Stomach (tissue), 9 donors: ENCODE measurements around the gene CHRNE. TPM values are rescaled to one million over a fixed set of nuclear protein-coding genes. Genes with fewer than 3 reads are reported as not detected.
A peak's percentile ranks its signal among the peaks of the same experiment; 100 is the strongest.
"Not testable (repeated sequence)": the region's sequence is repeated elsewhere in the genome, so short reads cannot be mapped to it uniquely, and the experiment has no call there.

Source experiments
- DNase-seq, 2 donors: peaks; one replicate each; pipeline versions ENCODE4 v3.0.0 to v3.0.0-alpha.2; 2013 to 2019
- H3K27ac ChIP-seq, 5 donors: fragments of 200-600 bp in 4 of 5; sonication (generic) in 4 of 5; one replicate each; pipeline ENCODE4 v1.5.1; 2013 to 2019; ENCODE audit warnings: mild to moderate bottlenecking in 1 of 5, moderate library complexity in 1 of 5
- H3K27me3 ChIP-seq, 3 donors: fragments of 200-600 bp; sonication (generic); one replicate each; pipeline ENCODE4 v1.5.1; 2017 to 2019; ENCODE audit warnings: mixed run types in 1 of 3
- H3K36me3 ChIP-seq, 4 donors: fragments of 200-600 bp; sonication (generic); 1 replicate in 3 of 4; 2 replicates in 1 of 4; pipeline ENCODE4 v1.5.1; 2016 to 2019
- H3K4me1 ChIP-seq, 4 donors: fragments of 200-600 bp; sonication (generic); one replicate each; pipeline ENCODE4 v1.5.1; 2016 to 2019
- H3K4me3 ChIP-seq, 4 donors: fragments of 200-600 bp; sonication (generic) in 3 of 4; one replicate each; pipeline ENCODE4 v1.5.1; 2016 to 2019; ENCODE audit warnings: mild to moderate bottlenecking in 1 of 4
- H3K9me3 ChIP-seq, 4 donors: fragments of 200-600 bp; sonication (generic); one replicate each; pipeline ENCODE4 v1.5.1; 2016 to 2019
- EP300 ChIP-seq: sonication (generic); formaldehyde crosslinking; IDR thresholded peaks from one replicate; pipeline ENCODE4 v1.6.1; 2017; ENCODE audit warnings: antibody characterized with exemption
- POLR2A ChIP-seq, 4 donors: fragments of 450-650 bp; IDR thresholded peaks; one replicate each; pipeline ENCODE4 v1.6.1; 2016; ENCODE audit warnings: antibody characterized with exemption in 4 of 4, control low read depth in 2 of 4, mild to moderate bottlenecking in 1 of 4, moderate library complexity in 1 of 4
- POLR2AphosphoS5 ChIP-seq, 3 donors: sonication (generic); formaldehyde crosslinking; IDR thresholded peaks; one replicate each; pipeline ENCODE4 v1.6.1; 2016; ENCODE audit warnings: antibody characterized with exemption in 3 of 3
- WGBS, 5 donors: extraction: QIAGEN DNeasy Blood & Tissue Kit in 3 of 5; methylation state at CpG; one replicate each; pipeline versions ENCODE4 v1.1.5 to v1.1.7; 2013 to 2018; 5-methylcytosine and 5-hydroxymethylcytosine counted together
- intact Hi-C: fragments of 100-400 bp; cut with DNase I; formaldehyde crosslinking; loops from one replicate; pipeline ENCODE4 v1.15.1; 2023; ENCODE audit warnings: low total_unique reads
- polyA plus RNA-seq, 3 donors: library from polyadenylated mRNA; stranded (reverse); fragments of 200-250 nt; gene quantifications; one replicate each; pipeline ENCODE4 v1.2.3, GENCODE V29; 2013
- total RNA-seq, 5 donors: library from RNA; depleted of rRNA; stranded (reverse); fragments of >200 nt; gene quantifications; one replicate each; pipeline versions ENCODE4 v1.1.0 to v1.2.3, GENCODE V29; 2014 to 2016
- TF ChIP-seq, protein P1 (sequence below), 7 experiments: fragments of 450-650 bp in 4 of 7; fragments of 200-600 bp in 3 of 7; sonication (generic) in 3 of 7; IDR thresholded peaks; one replicate each; pipeline ENCODE4 v1.5.1; 2016 to 2019; ENCODE audit warnings: antibody characterized with exemption in 7 of 7, control low read depth in 2 of 7, mild to moderate bottlenecking in 1 of 7
- donor health status: healthy with polysubstance abuse.
- donor health status: Bipolar disorder and iron deficiency.
- donor health status: healthy.

The CHRNE gene
- total and polyA plus RNA-seq, 8 donors, result 0.43 to 2.0 (median 0.93) TPM; not detected in 3

DNA sequence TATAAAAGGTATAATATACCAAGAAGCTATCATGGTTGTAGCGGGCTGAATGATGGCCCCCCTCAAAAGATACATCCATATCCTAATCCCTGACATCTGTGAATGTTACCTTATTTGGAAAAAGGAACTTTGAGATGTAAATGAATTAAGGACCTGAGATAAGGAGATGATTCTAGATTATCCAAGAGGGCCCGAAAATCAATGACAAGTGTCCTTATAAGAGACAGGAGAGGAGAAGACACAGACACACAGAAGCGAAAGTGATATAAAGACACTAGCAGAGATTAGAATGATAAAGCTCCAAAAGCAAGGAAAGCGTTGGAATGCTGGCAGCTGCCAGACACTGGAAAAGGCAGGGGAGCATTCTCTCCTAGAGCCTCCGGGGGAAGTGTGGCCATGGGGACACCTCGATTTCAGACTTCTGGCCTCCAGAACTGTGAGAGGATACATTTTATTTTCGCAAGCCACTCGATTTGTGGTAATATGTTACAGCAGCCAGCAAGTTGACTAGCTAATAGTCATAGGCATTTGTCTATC, 16.7 kb upstream of the CHRNE start:
- H3K4me1 ChIP-seq, result no peaks in the 10 kb centered on the region
- H3K36me3 ChIP-seq, result no peaks in the 10 kb centered on the region
- no peaks in the 10 kb centered on the region for H3K9me3 ChIP-seq
- intact Hi-C loops, result loop anchor here (10.0 kb wide), 1 partner anchor 145 kb away; no protein-coding TSS in a partner anchor
- DNase-seq, result no peak
- H3K27me3 ChIP-seq, result no peaks in the 10 kb centered on the region
- H3K27ac ChIP-seq, result no peak overlapping the region
- no peak for TF ChIP-seq POLR2AphosphoS5 (IDR thresholded peaks at IDR 0.05)
- TF ChIP-seq EP300, result no peak
- TF ChIP-seq, protein P1, sequence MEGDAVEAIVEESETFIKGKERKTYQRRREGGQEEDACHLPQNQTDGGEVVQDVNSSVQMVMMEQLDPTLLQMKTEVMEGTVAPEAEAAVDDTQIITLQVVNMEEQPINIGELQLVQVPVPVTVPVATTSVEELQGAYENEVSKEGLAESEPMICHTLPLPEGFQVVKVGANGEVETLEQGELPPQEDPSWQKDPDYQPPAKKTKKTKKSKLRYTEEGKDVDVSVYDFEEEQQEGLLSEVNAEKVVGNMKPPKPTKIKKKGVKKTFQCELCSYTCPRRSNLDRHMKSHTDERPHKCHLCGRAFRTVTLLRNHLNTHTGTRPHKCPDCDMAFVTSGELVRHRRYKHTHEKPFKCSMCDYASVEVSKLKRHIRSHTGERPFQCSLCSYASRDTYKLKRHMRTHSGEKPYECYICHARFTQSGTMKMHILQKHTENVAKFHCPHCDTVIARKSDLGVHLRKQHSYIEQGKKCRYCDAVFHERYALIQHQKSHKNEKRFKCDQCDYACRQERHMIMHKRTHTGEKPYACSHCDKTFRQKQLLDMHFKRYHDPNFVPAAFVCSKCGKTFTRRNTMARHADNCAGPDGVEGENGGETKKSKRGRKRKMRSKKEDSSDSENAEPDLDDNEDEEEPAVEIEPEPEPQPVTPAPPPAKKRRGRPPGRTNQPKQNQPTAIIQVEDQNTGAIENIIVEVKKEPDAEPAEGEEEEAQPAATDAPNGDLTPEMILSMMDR (IDR thresholded peaks at IDR 0.05), result no peak
- no peak for TF ChIP-seq POLR2A (IDR thresholded peaks at IDR 0.05)
- 68 to 76% (median 73%) methylated on average over 8 of the region's 8 CpGs for WGBS, 5 donors
- no peak overlapping the region for H3K4me3 ChIP-seq

DNA sequence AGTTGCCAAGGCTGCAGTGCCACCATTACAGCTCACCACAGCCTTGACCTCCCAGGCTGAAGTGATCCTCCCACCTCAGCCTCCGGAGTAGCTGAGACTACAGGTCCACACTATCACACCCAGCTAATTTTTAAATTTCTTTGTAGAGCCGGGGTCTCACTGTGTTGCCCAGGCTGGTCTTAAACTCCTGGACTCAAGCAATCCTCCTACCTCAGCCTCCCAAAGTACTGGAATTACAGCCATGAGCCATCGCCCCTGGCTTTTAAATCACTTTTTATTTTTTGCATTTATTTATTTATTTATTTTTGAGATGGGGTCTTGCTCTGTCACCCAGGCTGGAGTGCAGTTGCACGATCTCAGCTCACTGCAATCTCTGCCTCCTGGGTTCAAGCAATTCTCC, 11.7 kb upstream of the CHRNE start:
- H3K36me3 ChIP-seq, DNase-seq, H3K9me3 ChIP-seq, H3K27me3 ChIP-seq, H3K4me1 ChIP-seq, H3K4me3 ChIP-seq, H3K27ac ChIP-seq: not testable (repeated sequence)
- intact Hi-C loops, result loop anchor here (10.0 kb wide), 1 partner anchor 150 kb away; no protein-coding TSS in a partner anchor
- 87 to 96% (median 91%) methylated on average over 4 of the region's 4 CpGs for WGBS, 5 donors

DNA sequence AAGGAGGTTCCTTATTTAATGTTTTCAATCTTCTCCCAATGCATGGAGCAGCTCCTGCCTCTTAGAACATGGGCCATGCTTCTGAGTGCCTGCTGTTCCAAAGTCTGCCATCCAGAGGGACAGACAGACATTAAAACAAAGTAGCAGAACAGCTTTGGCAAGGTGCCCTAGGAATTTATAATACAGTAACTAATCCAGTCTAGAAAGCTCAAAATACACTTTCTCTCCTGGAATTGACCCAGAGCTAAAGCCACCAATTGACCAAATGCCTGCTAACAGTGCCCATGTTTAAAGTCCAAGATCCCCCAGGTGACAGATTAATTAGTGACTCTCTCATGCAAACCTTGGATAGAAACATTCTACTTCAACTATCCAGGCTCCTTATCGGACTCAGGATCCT, 11.1 kb upstream of the CHRNE start:
- Histone ChIP-seq H3K4me1 (peaks cover 5 to 9% (median 8%) of the 10 kb centered on the region in 4 donors), H3K27ac (no peak overlapping the region), H3K27me3 (no peaks in the 10 kb centered on the region), H3K4me3 (no peak overlapping the region), H3K9me3 (no peaks in the 10 kb centered on the region), H3K36me3 (no peaks in the 10 kb centered on the region)
- 51 to 78% (median 65%) methylated on average over 1 of the region's 1 CpG for WGBS, 5 donors
- no peak for DNase-seq
- intact Hi-C loops, result loop anchor here (10.0 kb wide), 1 partner anchor 151 kb away; no protein-coding TSS in a partner anchor
- no peak for TF ChIP-seq POLR2AphosphoS5 (IDR thresholded peaks at IDR 0.05)
- TF ChIP-seq POLR2A (IDR thresholded peaks at IDR 0.05), result no peak
- TF ChIP-seq, protein P1 (IDR thresholded peaks at IDR 0.05), result no peak
- no peak for TF ChIP-seq EP300

DNA sequence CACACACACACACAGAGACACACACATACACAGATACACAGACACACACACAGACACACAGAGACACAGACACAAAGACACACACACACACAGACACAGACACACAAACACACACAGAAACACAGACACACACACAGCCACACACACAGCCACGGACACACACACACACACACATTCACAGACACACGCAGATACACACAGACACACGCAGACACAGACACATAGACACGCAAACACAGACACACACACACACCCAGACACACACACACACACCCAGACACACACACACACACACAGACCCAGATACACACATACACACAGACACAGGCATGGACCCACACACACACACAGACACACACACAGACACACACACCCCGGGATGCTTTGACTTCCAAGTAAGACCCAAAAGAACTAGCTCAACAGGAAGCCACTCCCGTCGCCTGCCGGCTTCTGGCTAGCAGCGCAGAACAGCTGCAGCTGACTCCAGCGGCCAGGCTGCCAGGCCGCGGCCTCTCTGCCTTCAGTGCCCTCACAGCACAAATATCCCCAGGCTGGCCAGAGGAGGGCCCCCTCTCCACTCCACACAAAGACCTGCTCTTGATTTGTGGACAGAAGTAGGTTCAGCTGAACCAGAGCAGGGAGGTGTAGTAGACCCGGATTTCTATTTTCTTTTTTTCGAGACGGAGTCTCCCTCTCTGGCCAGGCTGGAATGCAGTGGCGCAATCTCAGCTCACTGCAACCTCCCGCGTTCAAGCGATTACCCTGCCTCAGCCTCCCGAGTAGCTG, 6.0 kb upstream of the CHRNE start:
- peak overlapping the region; percentile 24 to 64 (median 45) for H3K27ac ChIP-seq
- peaks cover 0 to 5% (median 0%) of the 10 kb centered on the region in 3 donors for H3K27me3 ChIP-seq
- no peaks in the 10 kb centered on the region for H3K9me3 ChIP-seq
- H3K4me1 ChIP-seq, result peaks cover 8 to 13% (median 9%) of the 10 kb centered on the region in 4 donors
- H3K4me3 ChIP-seq, result no peak overlapping the region
- intact Hi-C loops, result loop anchor here (10.0 kb wide), 1 partner anchor 66 kb away; no protein-coding TSS in a partner anchor
- no peaks in the 10 kb centered on the region for H3K36me3 ChIP-seq
- TF ChIP-seq EP300 (no peak), POLR2A (IDR thresholded peaks at IDR 0.05) (no peak), POLR2AphosphoS5 (IDR thresholded peaks at IDR 0.05) (peak in 2 of 3 donors; percentile 59 to 76)
- TF ChIP-seq, protein P1 (IDR thresholded peaks at IDR 0.05), result peak in 5 of 7 experiments; percentile 70 to 90 (median 85)
- 12 to 19% (median 16%) methylated on average over 17 to 20 of the region's 20 CpGs for WGBS, 5 donors
- DNase-seq, result peak; percentile 92 to 95
